HepG2 (cell line): ENCODE results near the gene CCDC85A.

Experiments
- DNMT3B ChIP-seq: conservative IDR thresholded peaks from 2 replicates; pipeline ENCODE4 v1.6.1; 2016; ENCODE audit warnings: missing biosample characterization, control low read depth
- TAF1 ChIP-seq: sonication (generic); formaldehyde crosslinking; IDR thresholded peaks from 2 replicates; pipeline ENCODE4 v1.4.0; 2020; ENCODE audit warnings: missing genetic modification reagents
- TP53 ChIP-seq: sonication (generic); formaldehyde crosslinking; conservative IDR thresholded peaks from 2 replicates; pipeline ENCODE4 v1.4.0; 2020; ENCODE audit warnings: missing genetic modification reagents
- ZFP36L2 ChIP-seq: sonication (generic); formaldehyde crosslinking; IDR thresholded peaks from 2 replicates; pipeline ENCODE4 v1.4.0; 2020; ENCODE audit warnings: missing genetic modification reagents
- ZNF431 ChIP-seq: sonication (generic); formaldehyde crosslinking; IDR thresholded peaks from 2 replicates; pipeline ENCODE4 v1.9.0; 2022; ENCODE audit warnings: missing genetic modification reagents, low read depth, mild to moderate bottlenecking, borderline replicate concordance
- ZNF451 ChIP-seq: sonication (generic); formaldehyde crosslinking; IDR thresholded peaks from 2 replicates; pipeline ENCODE4 v1.5.0; 2020; ENCODE audit warnings: mild to moderate bottlenecking, missing genetic modification reagents

- TF ChIP-seq TP53 (no peak), ZNF431 (no peak), ZNF451 (CRISPR knock-in tag) (no peak), DNMT3B (CRISPR knock-in tag) (no peak), TAF1 (CRISPR knock-in tag) (no peak), ZFP36L2 (CRISPR knock-in tag) (no peak)
These were observed 76.6 kb downstream of the CCDC85A start for GRCh38 chr2:56260415-56260814.
